Measurements from ENCODE around the gene CELF5. TPM values are rescaled to one million over a fixed set of nuclear protein-coding genes. Genes with fewer than 3 reads are reported as not detected.
"Not testable (repeated sequence)": the region's sequence is repeated elsewhere in the genome, so short reads cannot be mapped to it uniquely, and the experiment has no call there.

The CELF5 gene
- total RNA-seq, 2 experiments from 2014 or later: 0.20 to 0.56 TPM

DNA sequence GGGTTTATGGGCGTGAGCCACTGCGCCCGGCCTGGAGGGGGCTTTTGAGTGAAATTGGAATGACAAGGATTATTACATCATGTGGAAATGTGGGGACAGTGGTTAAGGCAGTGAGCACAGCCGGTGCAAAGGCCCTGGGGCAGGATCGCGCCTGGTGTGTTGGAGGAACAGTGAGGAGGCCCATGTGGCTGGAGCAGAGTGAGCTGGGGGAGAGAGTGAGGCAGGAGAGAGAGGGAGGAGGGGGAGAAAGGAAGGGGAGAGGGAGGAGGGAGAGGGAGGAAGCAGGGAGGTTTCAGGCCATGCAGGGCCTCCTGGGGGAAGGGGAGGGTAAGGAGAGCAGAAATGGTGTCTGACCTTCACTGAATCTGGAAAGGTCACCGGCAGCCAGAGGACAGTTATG, 11.3 kb upstream of the CELF5 start:
- H3K9me3 Mint-ChIP-seq: no peaks in the 10 kb centered on the region
- peaks cover 4% of the 10 kb centered on the region for H3K36me3 Mint-ChIP-seq (ENCODE audit: low read depth)
- no peaks in the 10 kb centered on the region for H3K27me3 Mint-ChIP-seq
- no peak overlapping the region for H3K4me3 Mint-ChIP-seq
- ChIA-PET POLR2A (no interaction called here), CTCF (interaction anchor here (1.5 kb wide), 1 partner anchor 11 kb away, joined by 5 read pairs; the partner anchor contains the start of gene CELF5)
- intact Hi-C loops (cut with micrococcal nuclease): no loop called here
- TF ChIP-seq, protein P1, sequence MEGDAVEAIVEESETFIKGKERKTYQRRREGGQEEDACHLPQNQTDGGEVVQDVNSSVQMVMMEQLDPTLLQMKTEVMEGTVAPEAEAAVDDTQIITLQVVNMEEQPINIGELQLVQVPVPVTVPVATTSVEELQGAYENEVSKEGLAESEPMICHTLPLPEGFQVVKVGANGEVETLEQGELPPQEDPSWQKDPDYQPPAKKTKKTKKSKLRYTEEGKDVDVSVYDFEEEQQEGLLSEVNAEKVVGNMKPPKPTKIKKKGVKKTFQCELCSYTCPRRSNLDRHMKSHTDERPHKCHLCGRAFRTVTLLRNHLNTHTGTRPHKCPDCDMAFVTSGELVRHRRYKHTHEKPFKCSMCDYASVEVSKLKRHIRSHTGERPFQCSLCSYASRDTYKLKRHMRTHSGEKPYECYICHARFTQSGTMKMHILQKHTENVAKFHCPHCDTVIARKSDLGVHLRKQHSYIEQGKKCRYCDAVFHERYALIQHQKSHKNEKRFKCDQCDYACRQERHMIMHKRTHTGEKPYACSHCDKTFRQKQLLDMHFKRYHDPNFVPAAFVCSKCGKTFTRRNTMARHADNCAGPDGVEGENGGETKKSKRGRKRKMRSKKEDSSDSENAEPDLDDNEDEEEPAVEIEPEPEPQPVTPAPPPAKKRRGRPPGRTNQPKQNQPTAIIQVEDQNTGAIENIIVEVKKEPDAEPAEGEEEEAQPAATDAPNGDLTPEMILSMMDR (IDR thresholded peaks at IDR 0.05): no peak
- no peak for DNase-seq
- no peak overlapping the region for H3K27ac Mint-ChIP-seq
- no peaks in the 10 kb centered on the region for H3K4me1 Mint-ChIP-seq (ENCODE audit: low read depth)
- ATAC-seq: no peak

DNA sequence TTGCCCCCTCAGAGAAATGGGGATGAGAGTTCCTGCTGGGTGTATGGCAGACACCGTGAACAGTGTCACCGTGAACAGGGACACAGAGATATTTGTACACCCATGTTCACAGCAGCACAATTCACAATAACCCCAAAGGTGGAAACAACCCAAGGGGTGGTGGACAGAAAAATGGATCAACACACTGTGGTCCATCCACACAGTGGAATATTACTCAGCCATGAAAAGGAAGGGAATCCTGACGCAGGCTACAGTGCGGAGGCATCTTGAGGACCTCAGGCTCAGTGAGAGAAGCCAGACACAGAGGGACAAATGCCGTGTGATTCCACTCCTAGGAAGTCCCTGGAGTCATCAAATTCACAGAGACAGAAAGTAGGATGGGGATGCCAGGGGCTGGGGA, 7.6 kb upstream of the CELF5 start:
- no peak overlapping the region for H3K27ac Mint-ChIP-seq
- intact Hi-C loops (cut with micrococcal nuclease): no loop called here
- H3K27me3 Mint-ChIP-seq: no peaks in the 10 kb centered on the region
- ChIA-PET CTCF (no interaction called here), POLR2A (no interaction called here)
- no peaks in the 10 kb centered on the region for H3K9me3 Mint-ChIP-seq
- ATAC-seq (no peak), DNase-seq (no peak)
- H3K36me3 Mint-ChIP-seq (ENCODE audit: low read depth): peaks cover 1% of the 10 kb centered on the region
- no peak overlapping the region for H3K4me3 Mint-ChIP-seq
- no peaks in the 10 kb centered on the region for H3K4me1 Mint-ChIP-seq (ENCODE audit: low read depth)
- TF ChIP-seq, protein P1 (IDR thresholded peaks at IDR 0.05): no peak

DNA sequence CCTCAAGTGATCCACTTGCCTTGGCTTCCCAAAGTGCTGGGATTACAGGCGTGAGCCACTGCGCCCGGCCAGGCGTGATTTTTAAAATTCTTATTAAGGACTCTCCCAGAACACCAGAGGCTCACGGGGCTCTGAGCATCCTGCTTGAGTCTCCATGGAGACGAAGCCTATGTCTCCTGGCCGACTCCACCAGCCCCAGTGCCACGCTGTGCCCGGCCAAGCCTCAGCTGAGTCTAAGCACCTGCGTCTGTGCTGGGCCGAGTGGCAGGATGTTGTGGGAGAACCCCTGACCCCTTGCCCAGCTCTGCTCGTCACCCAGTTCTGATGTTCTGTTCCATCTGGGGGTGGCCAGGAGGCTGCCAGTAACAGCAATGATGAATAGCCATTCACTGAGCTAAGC, 3.9 kb upstream of the CELF5 start:
- Mint-ChIP-seq H3K27me3 (no peaks in the 10 kb centered on the region), H3K4me3 (no peak overlapping the region), H3K4me1 (ENCODE audit: low read depth) (no peaks in the 10 kb centered on the region), H3K27ac (no peak overlapping the region), H3K36me3 (ENCODE audit: low read depth) (peaks cover 1% of the 10 kb centered on the region), H3K9me3 (no peaks in the 10 kb centered on the region)
- CTCF ChIA-PET: interaction anchor here (1.1 kb wide), 1 partner anchor 10 kb away, joined by 3 read pairs; no protein-coding TSS in a partner anchor
- POLR2A ChIA-PET: no interaction called here
- ATAC-seq (no peak), DNase-seq (no peak)
- intact Hi-C loops (cut with micrococcal nuclease): no loop called here
- TF ChIP-seq, protein P1 (IDR thresholded peaks at IDR 0.05): no peak

DNA sequence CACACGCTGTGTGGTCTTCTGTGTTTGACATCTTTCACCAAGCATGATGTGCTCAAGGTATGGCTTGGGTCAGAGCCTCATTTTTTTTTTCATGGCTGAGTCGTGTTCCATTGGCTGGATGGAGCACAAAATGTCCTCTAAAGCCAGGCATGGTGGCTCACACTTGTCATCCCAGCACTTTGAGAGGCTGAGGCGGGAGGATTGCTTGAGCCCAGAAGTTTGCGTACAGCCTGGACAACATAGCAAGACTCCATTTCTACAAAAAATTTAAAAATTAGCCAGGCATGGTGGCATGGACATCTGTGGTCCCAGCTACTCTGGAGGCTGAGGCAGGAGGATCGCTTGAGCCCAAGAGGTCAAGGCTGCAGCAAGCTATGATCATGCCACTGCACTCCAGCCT, 2.9 kb upstream of the CELF5 start:
- H3K4me1 Mint-ChIP-seq (ENCODE audit: low read depth); H3K4me3 Mint-ChIP-seq; intact Hi-C loops (cut with micrococcal nuclease); ATAC-seq; DNase-seq; H3K27ac Mint-ChIP-seq; H3K36me3 Mint-ChIP-seq (ENCODE audit: low read depth); H3K9me3 Mint-ChIP-seq; H3K27me3 Mint-ChIP-seq: not testable (repeated sequence)
- ChIA-PET POLR2A (interaction anchor here (0.6 kb wide), 1 partner anchor 13 kb away, joined by 3 read pairs; no protein-coding TSS in a partner anchor), CTCF (interaction anchor here (1.7 kb wide), 1 partner anchor 10 kb away, joined by 4 read pairs; no protein-coding TSS in a partner anchor)

DNA sequence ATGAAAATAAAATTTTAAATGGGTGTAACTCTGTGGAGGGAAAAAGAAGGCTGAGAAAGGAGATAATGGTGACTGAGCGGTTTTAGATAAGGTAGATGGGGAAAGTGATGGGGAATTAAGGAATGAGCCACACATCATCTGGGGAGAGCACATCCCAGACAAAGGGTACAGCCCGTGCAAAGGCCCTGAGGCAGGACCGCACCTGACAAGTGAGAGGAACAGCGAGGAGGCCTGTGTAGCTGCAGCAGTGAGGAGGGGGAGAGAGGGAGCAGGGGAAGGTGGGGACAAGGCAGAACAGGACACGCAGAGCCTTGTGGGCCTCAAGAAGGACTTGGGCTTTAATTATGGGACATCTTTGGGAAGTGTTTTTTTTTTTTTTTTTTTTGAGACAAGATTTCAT, 1.8 kb upstream of the CELF5 start:
- TF ChIP-seq, protein P1 (IDR thresholded peaks at IDR 0.05): no peak
- Mint-ChIP-seq H3K27me3 (peaks cover 12% of the 10 kb centered on the region), H3K4me1 (ENCODE audit: low read depth) (no peaks in the 10 kb centered on the region), H3K4me3 (no peak overlapping the region), H3K27ac (no peak overlapping the region), H3K36me3 (ENCODE audit: low read depth) (no peaks in the 10 kb centered on the region), H3K9me3 (no peaks in the 10 kb centered on the region)
- ChIA-PET POLR2A (no interaction called here), CTCF (interaction anchor here (1.1 to 1.7 kb wide), 2 partner anchors 11 to 335 kb away, joined by 3 to 4 read pairs; no protein-coding TSS in a partner anchor)
- ATAC-seq: no peak
- intact Hi-C loops (cut with micrococcal nuclease): no loop called here
- no peak for DNase-seq

DNA sequence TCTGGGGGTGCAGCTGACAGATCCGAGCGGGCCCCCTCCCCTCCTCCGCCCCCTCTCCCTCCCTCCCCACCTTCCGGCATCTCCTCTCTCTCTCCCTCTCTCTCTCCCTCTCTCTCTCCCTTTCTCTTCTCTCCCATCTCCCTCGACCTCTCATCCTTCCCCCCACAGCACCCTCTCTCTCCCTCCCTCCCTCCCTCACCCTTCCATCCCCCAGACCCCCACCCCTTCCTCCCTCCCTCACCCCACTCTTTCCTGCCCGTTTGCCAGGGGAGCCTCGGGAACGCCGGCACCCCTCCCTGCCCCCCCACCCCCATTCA, 666 bp downstream of the CELF5 start:
- CTCF ChIA-PET: interaction anchor here (0.7 to 1.6 kb wide), 7 partner anchors 11 to 263 kb away, joined by 3 to 7 read pairs (median 4); no protein-coding TSS in a partner anchor

More for the DNA sequence above, 666 bp downstream of the CELF5 start:
- ATAC-seq (no peak), DNase-seq (no peak)
- Mint-ChIP-seq H3K4me1 (ENCODE audit: low read depth) (no peaks in the 10 kb centered on the region), H3K4me3 (no peak overlapping the region), H3K36me3 (ENCODE audit: low read depth) (no peaks in the 10 kb centered on the region), H3K27me3 (peaks cover 24% of the 10 kb centered on the region), H3K27ac (no peak overlapping the region), H3K9me3 (no peaks in the 10 kb centered on the region)
- POLR2A ChIA-PET: no interaction called here
- TF ChIP-seq, protein P1 (IDR thresholded peaks at IDR 0.05): no peak
- intact Hi-C loops (cut with micrococcal nuclease): no loop called here
